22Rv1 (cell line): Measurements from ENCODE around the gene ADRA1B.

ENCODE experiments used
- CTCF ChIP-seq: fragments of 450-650 bp; IDR thresholded peaks from 2 replicates; pipeline ENCODE4 v1.5.1; 2017; ENCODE audit warnings: mild to moderate bottlenecking
- ZFX ChIP-seq: fragments of 450-650 bp; IDR thresholded peaks from 2 replicates; pipeline ENCODE4 v1.6.1; 2017; ENCODE audit warnings: antibody characterized with exemption, borderline replicate concordance

GRCh38 chr5:159953609-159954008, 37.3 kb downstream of the ADRA1B start:
- TF ChIP-seq CTCF (no peak), ZFX (no peak)
